H1 (cell line): ENCODE results near the gene BNC2. TPM values are rescaled to one million over a fixed set of nuclear protein-coding genes. Genes with fewer than 3 reads are reported as not detected.

Source experiments
- CTCF ChIA-PET: fragments of 300-600 bp; sonication (Branson Sonifier 250); formaldehyde crosslinking; loops from one replicate; lab custom pipeline; 2021; ENCODE audit not compliant: partially characterized antibody; lab: Charles Lee
- POLR2A ChIA-PET: fragments of 300-600 bp; sonication (Branson Sonifier 250); formaldehyde crosslinking; loops from one replicate; lab custom pipeline; 2021; ENCODE audit warnings: inconsistent platforms; ENCODE audit not compliant: partially characterized antibody; lab: Charles Lee
- DNase-seq, 2 experiments: peaks; one replicate each; pipeline versions ENCODE4 v3.0.0 to v3.0.0-alpha.2; 2010 to 2022; ENCODE audit warnings: low spot score in 2 of 2, low read depth in 1 of 2, mixed read lengths in 1 of 2
- FAIRE-seq: peaks from 2 replicates; lab custom pipeline; 2011; peaks lifted over from hg19 to GRCh38; lab: Jason Lieb, UNC
- H2AFZ ChIP-seq: 2 replicates; pipeline ENCODE4 v1.8.1; 2012; ENCODE audit warnings: low read length, inconsistent platforms
- H2AK5ac ChIP-seq: 2 replicates; pipeline ENCODE4 v1.6.1; 2013; ENCODE audit warnings: low read depth, low read length
- H2BK120ac ChIP-seq: replicated peaks from 2 replicates; pipeline ENCODE3; 2013; ENCODE audit warnings: low read depth, low read length, inconsistent platforms
- H2BK12ac ChIP-seq: 2 replicates; pipeline ENCODE4 v1.6.1; 2013; ENCODE audit warnings: low read depth, low read length
- H2BK15ac ChIP-seq: 2 replicates; pipeline ENCODE4 v1.6.1; 2013; ENCODE audit warnings: low read length
- H2BK20ac ChIP-seq: 2 replicates; pipeline ENCODE4 v1.6.1; 2013; ENCODE audit warnings: low read length
- H2BK5ac ChIP-seq: 2 replicates; pipeline ENCODE4 v1.6.1; 2013; ENCODE audit warnings: low read depth, low read length
- H3K14ac ChIP-seq: 2 replicates; pipeline ENCODE4 v1.6.1; 2013; ENCODE audit warnings: inconsistent platforms; ENCODE audit not compliant: insufficient read length
- H3K18ac ChIP-seq: 2 replicates; pipeline ENCODE4 v1.6.1; 2013; ENCODE audit warnings: low read length; ENCODE audit errors: extremely low read depth
- H3K23ac ChIP-seq: 2 replicates; pipeline ENCODE4 v1.6.1; 2013; ENCODE audit warnings: inconsistent platforms; ENCODE audit not compliant: insufficient read length
- H3K23me2 ChIP-seq: 2 replicates; pipeline ENCODE4 v1.6.1; 2013; ENCODE audit warnings: low read depth, low read length
- H3K27ac ChIP-seq: 2 replicates; pipeline ENCODE4 v1.6.1; 2011; ENCODE audit warnings: low read depth, low read length, inconsistent platforms
- H3K27me3 ChIP-seq, 4 experiments: replicated peaks in 1 of 4; 1 replicate in 1 of 4; 2 replicates in 3 of 4; pipeline versions ENCODE4 v1.6.1 to v1.8.1; 2011 to 2013; ENCODE audit warnings: low read length in 3 of 4, mild to moderate bottlenecking in 3 of 4, inconsistent platforms in 2 of 4, mixed read lengths in 2 of 4, moderate library complexity in 1 of 4; ENCODE audit not compliant: control insufficient read depth in 3 of 4, insufficient read depth in 3 of 4; ENCODE audit errors: extremely low read depth in 1 of 4
- H3K36me3 ChIP-seq, 4 experiments: 2 replicates each; pipeline versions ENCODE4 v1.6.1 to v1.8.1; 2011 to 2013; ENCODE audit warnings: mild to moderate bottlenecking in 4 of 4, low read length in 3 of 4, moderate library complexity in 2 of 4, control low read depth in 1 of 4, inconsistent platforms in 1 of 4; ENCODE audit not compliant: insufficient read depth in 4 of 4, control insufficient read depth in 2 of 4
- H3K4ac ChIP-seq: replicated peaks from 2 replicates; pipeline ENCODE3; 2013; ENCODE audit warnings: low read length, low read depth, mixed read lengths, inconsistent platforms; ENCODE audit not compliant: insufficient read length
- H3K4me1 ChIP-seq, 4 experiments: replicated peaks in 1 of 4; 1 replicate in 1 of 4; 2 replicates in 3 of 4; pipeline versions ENCODE4 v1.6.1 to v1.8.1; 2011 to 2013; ENCODE audit warnings: low read length in 3 of 4, inconsistent platforms in 2 of 4, mixed read lengths in 1 of 4; ENCODE audit not compliant: insufficient read depth in 4 of 4, control insufficient read depth in 3 of 4
- H3K4me2 ChIP-seq, 2 experiments: 2 replicates each; pipeline versions ENCODE4 v1.6.1 to v1.8.1; 2011 to 2013; ENCODE audit warnings: low read depth in 2 of 2, low read length in 2 of 2, control low read depth in 1 of 2, inconsistent platforms in 1 of 2, mild to moderate bottlenecking in 1 of 2; ENCODE audit not compliant: insufficient read depth in 1 of 2
- H3K4me3 ChIP-seq, 4 experiments: fragments of 200-600, 300-600 bp in 1 of 4; sonication (generic), shearing (Covaris generic), sonication (Bioruptor Twin) in 1 of 4; 2 replicates each; pipeline versions ENCODE4 v1.5.1 to v1.8.1; 2011 to 2016; ENCODE audit warnings: low read length in 4 of 4, low read depth in 3 of 4, control low read depth in 2 of 4, inconsistent platforms in 2 of 4, mild to moderate bottlenecking in 2 of 4, mixed read lengths in 1 of 4, moderate library complexity in 1 of 4; ENCODE audit not compliant: insufficient read depth in 2 of 4; ENCODE audit errors: extremely low read depth in 1 of 4
- H3K56ac ChIP-seq: replicated peaks from 2 replicates; pipeline ENCODE3; 2013; ENCODE audit warnings: low read depth, mild to moderate bottlenecking, mixed read lengths, low read length, inconsistent platforms; ENCODE audit not compliant: insufficient read length
- H3K79me1 ChIP-seq: 2 replicates; pipeline ENCODE4 v1.6.1; 2013; ENCODE audit warnings: low read depth, low read length, control low read depth
- H3K79me2 ChIP-seq, 2 experiments: 2 replicates each; pipeline versions ENCODE4 v1.6.1 to v1.8.1; 2012 to 2013; ENCODE audit warnings: low read length in 2 of 2, mild to moderate bottlenecking in 2 of 2, inconsistent platforms in 1 of 2; ENCODE audit not compliant: insufficient read depth in 2 of 2, control insufficient read depth in 1 of 2
- H3K9ac ChIP-seq, 4 experiments: replicated peaks in 1 of 4; 1 replicate in 1 of 4; 2 replicates in 3 of 4; pipeline versions ENCODE4 v1.6.1 to v1.8.1; 2011 to 2013; ENCODE audit warnings: low read depth in 3 of 4, low read length in 3 of 4, control low read depth in 2 of 4, mild to moderate bottlenecking in 2 of 4, moderate library complexity in 2 of 4, inconsistent platforms in 1 of 4; ENCODE audit errors: extremely low read depth in 1 of 4
- H3K9me3 ChIP-seq, 2 experiments: 2 replicates each; pipeline versions ENCODE4 v1.6.1 to v1.8.1; 2012 to 2013; ENCODE audit warnings: mild to moderate bottlenecking in 2 of 2, moderate library complexity in 2 of 2, control low read depth in 1 of 2, inconsistent platforms in 1 of 2, low read depth in 1 of 2, low read length in 1 of 2, mixed read lengths in 1 of 2; ENCODE audit not compliant: insufficient read depth in 2 of 2
- H4K20me1 ChIP-seq, 2 experiments: replicated peaks in 1 of 2; 2 replicates each; pipeline versions ENCODE3 to v1.8.1; 2011 to 2013; ENCODE audit warnings: inconsistent platforms in 2 of 2, low read length in 2 of 2, mild to moderate bottlenecking in 1 of 2; ENCODE audit not compliant: insufficient read depth in 2 of 2, control insufficient read depth in 1 of 2
- H4K5ac ChIP-seq: 2 replicates; pipeline ENCODE4 v1.6.1; 2013; ENCODE audit warnings: low read length, low read depth, mixed read lengths, inconsistent platforms; ENCODE audit not compliant: insufficient read length
- H4K8ac ChIP-seq: 2 replicates; pipeline ENCODE4 v1.8.0; 2013; ENCODE audit warnings: mild to moderate bottlenecking, moderate library complexity, low read length, inconsistent platforms; ENCODE audit not compliant: insufficient read depth; ENCODE audit errors: extremely low read depth
- H4K91ac ChIP-seq: replicated peaks from 2 replicates; pipeline ENCODE3; 2013; ENCODE audit warnings: low read length, mixed read lengths, inconsistent platforms; ENCODE audit not compliant: insufficient read length
- SIRT6 ChIP-seq: IDR thresholded peaks from one replicate; pipeline ENCODE4 v1.7.1; 2012; ENCODE audit warnings: low read length, inconsistent platforms
- TEAD4 ChIP-seq: IDR thresholded peaks from 2 replicates; pipeline ENCODE4 v1.6.1; 2012; ENCODE audit warnings: low read depth, low read length, inconsistent platforms, mixed read lengths
- WGBS, 2 experiments: shearing (Covaris generic) in 1 of 2; methylation state at CpG; one replicate each; pipeline versions ENCODE4 v1.1.6 to v1.1.7; 2013 to 2015; ENCODE audit warnings: low lambda C conversion rate in 2 of 2, mixed read lengths in 2 of 2, inconsistent platforms in 1 of 2, low coverage in 1 of 2, missing lambda C conversion rate in 1 of 2; ENCODE audit not compliant: insufficient replicate concordance in 2 of 2, insufficient coverage in 1 of 2, insufficient read length in 1 of 2; ENCODE audit errors: extremely low coverage in 1 of 2, missing lambda C conversion rate in 1 of 2; 5-methylcytosine and 5-hydroxymethylcytosine counted together
- polyA plus RNA-seq, 7 experiments: library from polyadenylated mRNA; depleted of rRNA in 3 of 7; stranded (reverse) in 5 of 7; unstranded in 2 of 7; fragments of >200 nt in 5 of 7; fragments of 200-250 nt in 2 of 7; gene quantifications; 1 replicate in 5 of 7; 2 replicates in 1 of 7; 4 replicates in 1 of 7; pipeline versions ENCODE4 v1.2.1 to v1.2.3, GENCODE V29; 2011 to 2013; ENCODE audit warnings: missing spikeins in 2 of 7, mixed read lengths in 2 of 7
- total RNA-seq: library from RNA; stranded (reverse); fragmentation: NEBNext Ultra II Directional; extraction: Animal tissue kit (Norgen Biotek cat#: 25700); gene quantifications from 2 replicates; pipeline ENCODE4 v1.2.1, GENCODE V29; 2021

Gene BNC2
- total and polyA plus RNA-seq, 2 of the 8 experiments (the other 6 are each of a cell fraction or from before 2014, with no cell fraction given), result 16.0 to 26.8 TPM

DNA sequence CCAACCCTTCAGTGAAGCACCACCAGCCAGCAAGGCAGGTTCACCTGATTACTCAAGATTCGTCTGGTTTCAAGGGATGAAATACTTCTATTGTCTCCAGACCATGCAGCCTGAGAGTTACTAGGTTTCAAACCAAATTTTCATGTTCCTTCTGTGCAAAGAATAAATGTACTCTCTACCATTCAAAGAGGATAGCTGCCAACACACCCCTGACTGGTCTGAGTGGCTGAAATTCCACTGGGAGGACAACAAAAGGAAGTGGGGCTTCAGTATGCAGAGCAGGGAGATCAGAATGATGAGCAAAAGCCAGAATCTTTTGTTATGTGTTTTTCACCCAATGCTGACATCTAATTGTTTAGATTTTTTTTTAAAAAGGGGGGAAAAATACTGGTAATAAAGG lies 356.3 kb downstream of the BNC2 start:
- Histone ChIP-seq H3K56ac (no peak overlapping the region), H2BK5ac (peak overlapping the region; percentile 28; the same call in 1 of the 2 replicates), H3K79me2 (no peaks in the 10 kb centered on the region; a peak in 1 of 4 replicates), H3K9ac (no peak overlapping the region), H2BK12ac (peak overlapping the region; percentile 40; the same call in 1 of the 2 replicates), H3K14ac (no peak overlapping the region), H3K23ac (no peak overlapping the region), H2BK120ac (peak overlapping the region; percentile 39), H3K18ac (no peak overlapping the region; the same call in 1 of the 2 replicates), H3K27ac (no peak overlapping the region), H3K4ac (no peak overlapping the region), H3K9me3 (no peaks in the 10 kb centered on the region), H3K4me3 (peak overlapping the region in 1 of 4 experiments; percentile 11; a peak in 1 of 8 replicates), H2BK20ac (peak overlapping the region; percentile 80), H3K4me1 (peaks cover 5 to 28% (median 21%) of the 10 kb centered on the region in 4 experiments), H2AFZ (no peak overlapping the region), H4K5ac (no peak overlapping the region), H4K8ac (no peak overlapping the region), H2BK15ac (no peak overlapping the region), H4K20me1 (no peaks in the 10 kb centered on the region), H3K4me2 (peak overlapping the region; percentile 21 to 40), H3K27me3 (no peaks in the 10 kb centered on the region), H3K23me2 (no peaks in the 10 kb centered on the region), H2AK5ac (no peak overlapping the region), H4K91ac (peak overlapping the region; percentile 22), H3K79me1 (no peaks in the 10 kb centered on the region), H3K36me3 (no peaks in the 10 kb centered on the region)
- CTCF ChIA-PET, result interaction anchor here (1.4 kb wide), 1 partner anchor 17 kb away, joined by 3 read pairs; no protein-coding TSS in a partner anchor
- whole genome bisulfite sequencing, 2 experiments, result 50% methylated on average over 1 of the region's 1 CpG; no CpG with 5 or more reads in 1 of the 2 experiments
- TF ChIP-seq TEAD4, result peak; percentile 48; the same call in 1 of the 2 replicates
- no peak for TF ChIP-seq SIRT6
- POLR2A ChIA-PET, result interaction anchor here (1.6 kb wide), 1 partner anchor 11 kb away, joined by 4 read pairs; no protein-coding TSS in a partner anchor
- peak; percentile 70 for FAIRE-seq
- no peak for DNase-seq
